ENCODE data around the gene RGL2. TPM values are rescaled to one million over a fixed set of nuclear protein-coding genes. Genes with fewer than 3 reads are reported as not detected.
"Not testable (repeated sequence)": the region's sequence is repeated elsewhere in the genome, so short reads cannot be mapped to it uniquely, and the experiment has no call there.

The RGL2 gene
- polyA plus RNA-seq, 3 donors = 14.9 to 145 (median 15.5) TPM

- Mint-ChIP-seq H3K36me3 (no peaks in the 10 kb centered on the region), H3K4me1 (peaks cover 12% of the 10 kb centered on the region), H3K9me3 (no peaks in the 10 kb centered on the region), H3K27me3 (ENCODE audit: low read depth in 3 of 3) (peaks cover 3 to 9% (median 7%) of the 10 kb centered on the region in 3 donors), H3K27ac (peak overlapping the region in 2 of 7 donors; percentile 8 to 55), H3K4me3 (peak overlapping the region; percentile 60 to 88)
- intact Hi-C loops (cut with micrococcal nuclease) = no loop called here
- Histone ChIP-seq H3K4me2 (replicated peaks; ENCODE audit: extremely low read depth, low read length, poor library complexity, severe bottlenecking) (peak overlapping the region; percentile 67), H4K20me1 (ENCODE audit: insufficient read depth, low read length) (no peaks in the 10 kb centered on the region), H3K27me3 (ENCODE audit: control insufficient read depth in 2 of 2, insufficient read depth in 2 of 2, low read length in 2 of 2) (no peaks in the 10 kb centered on the region), H3K4me3 (replicated peaks in 1 of 3; ENCODE audit: low read depth in 2 of 3, low read length in 3 of 3) (peak overlapping the region in 1 of 3 experiments; percentile 65), H3K36me3 (replicated peaks in 1 of 2; ENCODE audit: control insufficient read depth in 1 of 2, insufficient read depth in 2 of 2, low read length in 2 of 2) (no peaks in the 10 kb centered on the region), H3K9me3 (replicated peaks in 1 of 2; ENCODE audit: control insufficient read depth in 1 of 2, insufficient read depth in 1 of 2, low read length in 2 of 2) (no peaks in the 10 kb centered on the region), H3K4me1 (ENCODE audit: control insufficient read depth in 1 of 2, insufficient read depth in 2 of 2, low read length in 2 of 2) (peaks cover 10 to 11% of the 10 kb centered on the region in 2 donors), H3K27ac (ENCODE audit: low read depth in 1 of 2, low read length in 2 of 2) (no peak overlapping the region), H3K9ac (ENCODE audit: insufficient read depth, low read length, poor library complexity, severe bottlenecking) (peak overlapping the region; percentile 20), H2AFZ (ENCODE audit: insufficient read depth, low read depth, low read length, poor library complexity, severe bottlenecking) (peak overlapping the region; percentile 75), H3K79me2 (ENCODE audit: insufficient read depth, low read length) (no peaks in the 10 kb centered on the region)
- TF ChIP-seq CTCF (IDR thresholded peaks at IDR 0.05) = peak; percentile 78
- WGBS (ENCODE audit: insufficient coverage) = 0% methylated on average over 13 of the region's 22 CpGs
- peak; percentile 50 to 74 (median 72) for DNase-seq
These were observed 46.3 kb upstream of the RGL2 start for GRCh38 chr6:33344701-33345697.

DNA sequence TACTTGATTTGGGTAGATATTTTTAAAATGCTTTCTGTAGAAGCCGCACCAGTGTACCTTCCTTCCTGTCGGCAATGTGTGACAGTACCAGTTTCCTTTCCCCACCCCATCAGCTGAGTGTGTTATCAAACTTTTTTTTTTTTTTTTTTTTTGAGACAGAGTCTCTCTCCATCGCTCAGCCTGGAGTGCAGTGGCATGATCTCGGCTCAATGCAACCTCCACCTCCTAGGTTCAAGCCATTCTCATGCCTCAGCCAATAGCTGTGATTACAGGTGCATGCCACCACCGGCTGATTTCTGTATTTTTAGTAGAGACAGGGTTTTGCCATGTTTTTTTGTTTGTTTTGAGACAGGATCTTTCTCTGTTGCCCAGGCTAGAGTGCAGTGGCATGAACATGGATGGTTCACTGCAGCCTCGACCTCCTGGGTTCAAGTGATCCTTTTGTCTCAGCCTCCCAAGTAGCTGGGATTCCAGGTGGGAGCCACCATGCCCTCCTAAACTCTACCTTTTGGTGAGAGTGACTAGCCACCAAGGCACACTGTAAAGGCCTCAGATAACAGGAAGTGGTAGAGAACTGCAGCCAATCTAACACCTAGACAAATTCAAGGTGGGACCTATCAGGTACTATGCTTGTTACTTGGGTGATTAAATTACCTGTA, 45.3 kb upstream of the RGL2 start:
- Histone ChIP-seq H3K27me3 (ENCODE audit: control insufficient read depth in 2 of 2, insufficient read depth in 2 of 2, low read length in 2 of 2) (no peaks in the 10 kb centered on the region), H3K4me2 (replicated peaks; ENCODE audit: extremely low read depth, low read length, poor library complexity, severe bottlenecking) (no peak overlapping the region), H3K9ac (ENCODE audit: insufficient read depth, low read length, poor library complexity, severe bottlenecking) (no peak overlapping the region), H3K9me3 (replicated peaks in 1 of 2; ENCODE audit: control insufficient read depth in 1 of 2, insufficient read depth in 1 of 2, low read length in 2 of 2) (no peaks in the 10 kb centered on the region), H3K27ac (ENCODE audit: low read depth in 1 of 2, low read length in 2 of 2) (no peak overlapping the region), H3K36me3 (replicated peaks in 1 of 2; ENCODE audit: control insufficient read depth in 1 of 2, insufficient read depth in 2 of 2, low read length in 2 of 2) (no peaks in the 10 kb centered on the region), H2AFZ (ENCODE audit: insufficient read depth, low read depth, low read length, poor library complexity, severe bottlenecking) (no peak overlapping the region), H4K20me1 (ENCODE audit: insufficient read depth, low read length) (no peaks in the 10 kb centered on the region), H3K79me2 (ENCODE audit: insufficient read depth, low read length) (no peaks in the 10 kb centered on the region), H3K4me3 (replicated peaks in 1 of 3; ENCODE audit: low read depth in 2 of 3, low read length in 3 of 3) (no peak overlapping the region), H3K4me1 (ENCODE audit: control insufficient read depth in 1 of 2, insufficient read depth in 2 of 2, low read length in 2 of 2) (peaks cover 10 to 11% of the 10 kb centered on the region in 2 donors)
- TF ChIP-seq CTCF (IDR thresholded peaks at IDR 0.05) = no peak
- Mint-ChIP-seq H3K36me3 (no peaks in the 10 kb centered on the region), H3K9me3 (no peaks in the 10 kb centered on the region), H3K27me3 (ENCODE audit: low read depth in 3 of 3) (peaks cover 4 to 7% (median 7%) of the 10 kb centered on the region in 3 donors), H3K27ac (peak overlapping the region in 1 of 7 donors; percentile 29), H3K4me3 (no peak overlapping the region), H3K4me1 (peaks cover 15% of the 10 kb centered on the region)
- 90% methylated on average over 1 of the region's 6 CpGs for WGBS (ENCODE audit: insufficient coverage)
- intact Hi-C loops (cut with micrococcal nuclease) = no loop called here
- no peak for DNase-seq

- intact Hi-C loops (cut with micrococcal nuclease); DNase-seq; H3K9me3 ChIP-seq (replicated peaks in 1 of 2; ENCODE audit: control insufficient read depth in 1 of 2, insufficient read depth in 1 of 2, low read length in 2 of 2); H3K36me3 Mint-ChIP-seq; H3K27me3 Mint-ChIP-seq (ENCODE audit: low read depth in 3 of 3); H3K9me3 Mint-ChIP-seq; H3K9ac ChIP-seq (ENCODE audit: insufficient read depth, low read length, poor library complexity, severe bottlenecking); H3K27ac ChIP-seq (ENCODE audit: low read depth in 1 of 2, low read length in 2 of 2); H2AFZ ChIP-seq (ENCODE audit: insufficient read depth, low read depth, low read length, poor library complexity, severe bottlenecking); H3K36me3 ChIP-seq (replicated peaks in 1 of 2; ENCODE audit: control insufficient read depth in 1 of 2, insufficient read depth in 2 of 2, low read length in 2 of 2); H4K20me1 ChIP-seq (ENCODE audit: insufficient read depth, low read length); H3K79me2 ChIP-seq (ENCODE audit: insufficient read depth, low read length); H3K4me3 Mint-ChIP-seq; H3K27me3 ChIP-seq (ENCODE audit: control insufficient read depth in 2 of 2, insufficient read depth in 2 of 2, low read length in 2 of 2); H3K4me2 ChIP-seq (replicated peaks; ENCODE audit: extremely low read depth, low read length, poor library complexity, severe bottlenecking); H3K4me3 ChIP-seq (replicated peaks in 1 of 3; ENCODE audit: low read depth in 2 of 3, low read length in 3 of 3): not testable (repeated sequence)
- peaks cover 10 to 11% of the 10 kb centered on the region in 2 donors for H3K4me1 ChIP-seq (ENCODE audit: control insufficient read depth in 1 of 2, insufficient read depth in 2 of 2, low read length in 2 of 2)
- Mint-ChIP-seq H3K4me1 (peaks cover 15% of the 10 kb centered on the region), H3K27ac (peak overlapping the region in 1 of 7 donors; percentile 57)
- 94% methylated on average over 6 of the region's 7 CpGs for WGBS (ENCODE audit: insufficient coverage)
These were observed 44.8 kb upstream of the RGL2 start for GRCh38 chr6:33343606-33343952.

Measured in CD14-positive monocyte (primary cell).